IPS-20b (cell line): Measurements from ENCODE around the gene YY1.

Experiments used
- H3K27ac ChIP-seq: one replicate; pipeline ENCODE4 v1.5.1; 2013; ENCODE audit warnings: low read length
- H3K27me3 ChIP-seq: 2 replicates; pipeline ENCODE4 v1.6.1; 2013; ENCODE audit warnings: mild to moderate bottlenecking, low read length, inconsistent platforms; ENCODE audit not compliant: insufficient read depth
- H3K36me3 ChIP-seq: 2 replicates; pipeline ENCODE4 v1.6.1; 2013; ENCODE audit warnings: low read depth, mild to moderate bottlenecking, inconsistent platforms, low read length, moderate library complexity; ENCODE audit not compliant: insufficient read depth
- H3K4me1 ChIP-seq: 2 replicates; pipeline ENCODE4 v1.6.1; 2013; ENCODE audit warnings: mild to moderate bottlenecking, control low read depth, inconsistent platforms, low read length, moderate library complexity; ENCODE audit not compliant: insufficient read depth
- H3K4me3 ChIP-seq: 2 replicates; pipeline ENCODE4 v1.5.1; 2013; ENCODE audit warnings: mild to moderate bottlenecking, low read length, inconsistent platforms
- H3K9ac ChIP-seq: 2 replicates; pipeline ENCODE4 v1.6.1; 2013; ENCODE audit warnings: low read depth, mild to moderate bottlenecking, inconsistent platforms, low read length, moderate library complexity
- H3K9me3 ChIP-seq: 2 replicates; pipeline ENCODE4 v1.6.1; 2013; ENCODE audit warnings: mild to moderate bottlenecking, low read depth, low read length, inconsistent platforms; ENCODE audit not compliant: insufficient read depth

Gene YY1

GRCh38 chr14:100238419-100239210, at the start of gene YY1:
Gene YY1 (plus strand): TSS chr14:100239144. CDS start chr14:100239245, 101 bp downstream.
- peak within 1 kb of the TSS; percentile 85 for H3K4me3 ChIP-seq
- peaks cover 23% of the 10 kb centered on the region for H3K36me3 ChIP-seq
- H3K27ac ChIP-seq: peak within 1 kb of the TSS; percentile 78
- peak within 1 kb of the TSS; percentile 90 for H3K9ac ChIP-seq
- peaks cover 18% of the 10 kb centered on the region; the same call in 1 of the 2 replicates for H3K4me1 ChIP-seq
- H3K9me3 ChIP-seq: no peaks in the 10 kb centered on the region
- no peaks in the 10 kb centered on the region for H3K27me3 ChIP-seq

DNA sequence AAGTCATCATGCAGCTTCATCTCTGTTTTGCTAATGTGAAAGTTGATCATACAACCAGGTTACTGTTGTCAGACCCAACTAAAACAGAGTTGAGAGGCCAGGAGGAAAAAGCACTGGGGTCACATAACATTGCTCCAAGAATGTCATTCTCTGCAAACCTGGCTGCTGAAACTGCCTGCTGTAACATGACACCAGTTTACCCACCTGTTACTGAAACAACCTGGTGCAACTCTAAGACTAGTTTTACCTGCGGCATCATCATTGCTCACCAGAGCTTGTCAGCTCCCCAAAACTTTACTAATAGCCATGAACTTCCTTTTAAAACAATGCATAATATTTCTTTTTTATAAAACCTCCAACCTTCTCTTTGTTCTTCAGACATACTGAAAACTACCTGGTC, 48.8 kb upstream of the YY1 start:
- Histone ChIP-seq H3K27ac (no peak overlapping the region), H3K27me3 (no peaks in the 10 kb centered on the region), H3K9ac (no peak overlapping the region), H3K9me3 (no peaks in the 10 kb centered on the region), H3K4me3 (no peak overlapping the region), H3K36me3 (no peaks in the 10 kb centered on the region), H3K4me1 (peaks cover 4% of the 10 kb centered on the region; the same call in 1 of the 2 replicates)

GRCh38 chr14:100191584-100192249, 47.2 kb upstream of the YY1 start:
- no peak overlapping the region for H3K4me3 ChIP-seq
- no peaks in the 10 kb centered on the region for H3K36me3 ChIP-seq
- no peaks in the 10 kb centered on the region for H3K27me3 ChIP-seq
- no peak overlapping the region for H3K9ac ChIP-seq
- peaks cover 4% of the 10 kb centered on the region; the same call in 1 of the 2 replicates for H3K4me1 ChIP-seq
- H3K9me3 ChIP-seq: no peaks in the 10 kb centered on the region
- no peak overlapping the region for H3K27ac ChIP-seq

DNA sequence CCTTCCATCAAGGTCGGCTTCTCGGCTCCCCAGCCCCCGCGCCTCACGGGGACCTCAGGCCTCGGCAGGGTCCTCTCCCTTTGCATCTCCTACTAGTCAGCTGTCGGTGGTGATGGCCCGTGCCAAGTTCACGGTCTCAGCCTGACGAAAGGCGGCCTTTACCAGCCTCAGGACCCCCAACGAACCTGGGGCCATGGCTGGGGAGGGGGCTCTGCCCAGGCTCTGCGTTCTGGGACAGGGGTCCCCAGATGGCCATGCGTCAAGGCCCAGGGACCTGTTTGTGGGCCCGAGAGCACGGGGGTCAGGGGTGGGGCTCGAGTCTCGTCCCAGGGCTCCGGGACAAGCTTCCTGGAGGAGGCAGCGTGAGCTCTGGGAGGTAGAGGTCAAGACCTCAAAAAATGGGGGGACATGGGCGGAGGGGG, 46.7 kb upstream of the YY1 start:
- H3K4me3 ChIP-seq: peak overlapping the region; percentile 53; the same call in 1 of the 2 replicates
- no peak overlapping the region for H3K27ac ChIP-seq
- H3K4me1 ChIP-seq: peaks cover 4% of the 10 kb centered on the region; the same call in 1 of the 2 replicates

GRCh38 chr14:100192672-100193416, 46.1 kb upstream of the YY1 start:
- H3K9ac ChIP-seq: peak overlapping the region; percentile 69; the same call in 1 of the 2 replicates
- no peaks in the 10 kb centered on the region for H3K27me3 ChIP-seq
- no peaks in the 10 kb centered on the region for H3K36me3 ChIP-seq
- peaks cover 4% of the 10 kb centered on the region; the same call in 1 of the 2 replicates for H3K4me1 ChIP-seq
- peak overlapping the region; percentile 10 for H3K27ac ChIP-seq
- peak overlapping the region; percentile 53; the same call in 1 of the 2 replicates for H3K4me3 ChIP-seq
- H3K9me3 ChIP-seq: no peaks in the 10 kb centered on the region

More for the DNA sequence above, 46.7 kb upstream of the YY1 start:
- peak overlapping the region; percentile 69; the same call in 1 of the 2 replicates for H3K9ac ChIP-seq
- no peaks in the 10 kb centered on the region for H3K9me3 ChIP-seq
- no peaks in the 10 kb centered on the region for H3K36me3 ChIP-seq
- H3K27me3 ChIP-seq: no peaks in the 10 kb centered on the region

GRCh38 chr14:100193417-100194357, 45.3 kb upstream of the YY1 start:
- Histone ChIP-seq H3K27me3 (no peaks in the 10 kb centered on the region), H3K9ac (peak overlapping the region; percentile 62; the same call in 1 of the 2 replicates), H3K27ac (peak overlapping the region; percentile 10), H3K4me1 (peaks cover 4% of the 10 kb centered on the region; the same call in 1 of the 2 replicates), H3K36me3 (no peaks in the 10 kb centered on the region), H3K9me3 (no peaks in the 10 kb centered on the region), H3K4me3 (peak overlapping the region; percentile 41; the same call in 1 of the 2 replicates)

DNA sequence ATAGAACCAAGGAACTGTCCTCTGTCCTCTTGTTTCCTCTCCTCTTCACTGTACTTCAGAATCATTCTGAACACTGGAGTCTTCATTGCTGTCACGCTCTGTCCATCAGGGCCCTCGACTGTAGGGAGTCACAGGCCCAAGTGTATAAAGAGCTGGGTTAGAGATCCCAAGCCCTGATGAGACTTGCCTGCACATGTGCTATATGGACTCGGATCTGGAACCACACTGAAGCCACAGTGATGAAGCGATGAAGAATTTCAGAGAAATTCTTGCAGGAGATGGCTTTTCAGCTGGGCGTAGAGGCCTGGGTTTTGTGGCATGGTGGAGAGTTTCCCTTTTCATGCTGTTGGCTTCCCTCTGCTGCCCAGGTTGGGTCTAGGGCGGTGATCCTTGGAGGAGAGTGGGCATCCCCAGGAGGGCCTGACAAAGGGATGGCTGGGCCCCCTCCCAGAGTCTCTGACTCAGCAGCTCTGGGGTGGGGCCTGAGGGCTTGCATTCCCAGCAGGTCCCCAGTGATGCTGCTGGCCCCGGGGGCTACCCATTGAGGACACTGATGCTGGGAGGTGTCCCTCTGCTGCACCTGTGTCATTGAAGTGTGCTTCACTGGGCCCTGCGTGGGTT, 39.6 kb upstream of the YY1 start:
- Histone ChIP-seq H3K9ac (no peak overlapping the region), H3K4me1 (peaks cover 6% of the 10 kb centered on the region; the same call in 1 of the 2 replicates), H3K27me3 (no peaks in the 10 kb centered on the region), H3K4me3 (no peak overlapping the region), H3K9me3 (no peaks in the 10 kb centered on the region), H3K27ac (no peak overlapping the region), H3K36me3 (no peaks in the 10 kb centered on the region)

DNA sequence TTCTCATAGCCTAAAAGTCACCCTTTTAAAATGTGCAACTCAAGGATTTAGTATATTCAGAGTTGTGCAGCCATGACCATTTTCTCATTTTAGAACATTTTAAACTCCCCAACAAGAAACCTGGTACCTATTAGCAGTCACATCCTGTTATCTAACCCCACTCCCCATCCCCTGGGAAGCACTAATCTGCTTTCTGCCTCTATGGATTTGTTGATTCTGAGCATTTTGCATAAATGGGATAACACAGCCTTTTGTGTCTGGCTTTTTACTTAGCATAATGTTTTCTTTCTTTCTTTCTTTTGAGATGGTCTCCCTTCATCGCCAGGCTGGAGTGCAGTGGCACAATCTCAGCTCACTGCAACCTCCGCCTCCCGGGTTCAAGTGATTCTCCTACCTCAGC, 38.6 kb upstream of the YY1 start:
- no peak overlapping the region for H3K9ac ChIP-seq
- H3K9me3 ChIP-seq: no peaks in the 10 kb centered on the region
- no peaks in the 10 kb centered on the region for H3K36me3 ChIP-seq
- H3K4me3 ChIP-seq: no peak overlapping the region
- H3K27ac ChIP-seq: no peak overlapping the region
- no peaks in the 10 kb centered on the region for H3K27me3 ChIP-seq
- H3K4me1 ChIP-seq: peaks cover 6% of the 10 kb centered on the region; the same call in 1 of the 2 replicates

DNA sequence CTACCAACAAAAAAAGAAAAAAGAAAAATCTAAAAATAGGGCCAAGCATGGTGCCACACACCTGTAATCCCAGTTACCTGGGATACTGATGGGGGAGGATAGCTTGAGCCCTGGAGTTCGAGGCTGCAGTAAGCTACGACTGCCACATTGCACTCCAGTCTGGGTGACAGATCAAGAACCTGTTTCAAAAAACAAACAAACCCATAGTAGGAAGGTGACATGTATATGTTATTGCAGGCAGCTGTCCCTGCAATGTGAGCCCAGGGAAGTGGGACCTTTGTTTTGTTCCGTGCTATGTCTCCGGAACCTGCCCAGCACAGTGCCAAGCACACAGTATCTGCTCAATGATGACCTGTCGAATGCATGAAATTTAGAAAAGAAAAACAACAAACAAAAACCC, 37.2 kb upstream of the YY1 start:
- H3K27ac ChIP-seq: no peak overlapping the region
- no peaks in the 10 kb centered on the region for H3K27me3 ChIP-seq
- H3K4me1 ChIP-seq: peaks cover 6% of the 10 kb centered on the region; the same call in 1 of the 2 replicates
- no peaks in the 10 kb centered on the region for H3K9me3 ChIP-seq
- no peak overlapping the region for H3K4me3 ChIP-seq
- H3K36me3 ChIP-seq: 0 out of 2 replicates have a peak, but pooled peaks cover 5% of the 10 kb centered on the region
- no peak overlapping the region for H3K9ac ChIP-seq

GRCh38 chr14:100202712-100203111, 36.2 kb upstream of the YY1 start:
- Histone ChIP-seq H3K36me3 (0 out of 2 replicates have a peak, but pooled peaks cover 6% of the 10 kb centered on the region), H3K4me1 (peaks cover 6% of the 10 kb centered on the region; the same call in 1 of the 2 replicates), H3K9me3 (no peaks in the 10 kb centered on the region), H3K4me3 (no peak overlapping the region), H3K9ac (no peak overlapping the region), H3K27ac (no peak overlapping the region), H3K27me3 (no peaks in the 10 kb centered on the region)
